Right lobe of liver (tissue), 4 donors: Measurements from ENCODE around the gene ACTN4.

Experiments used
- CTCF ChIP-seq, 4 donors: fragments of 200-600 bp in 3 of 4; fragments of 450-650 bp in 1 of 4; IDR thresholded peaks; one replicate each; pipeline versions ENCODE4 v1.5.1 to v1.8.0; 2016 to 2022; ENCODE audit warnings: antibody characterized with exemption in 4 of 4, mild to moderate bottlenecking in 2 of 4
- POLR2A ChIP-seq: fragments of 450-650 bp; IDR thresholded peaks from one replicate; pipeline ENCODE4 v1.6.1; 2017; ENCODE audit warnings: antibody characterized with exemption, mild to moderate bottlenecking
- donor health status: DM: no; HTN: no; CAD: no.
- donor health status: DM: no; HTN: no; CAD: no.
- donor health status: DM: no; HTN: yes; CAD: no.

GRCh38 chr19:38674388-38675171, 27.1 kb downstream of the ACTN4 start:
- TF ChIP-seq CTCF (IDR thresholded peaks at IDR 0.05): no peak
- no peak for TF ChIP-seq POLR2A
